ENCODE results near the gene FILIP1L.

GRCh38 chr3:100120693-100121092 lies 6.4 kb upstream of the FILIP1L start:
- TF ChIP-seq CTCF (IDR thresholded peaks at IDR 0.05): no peak
- no peak for TF ChIP-seq POLR2AphosphoS5 (IDR thresholded peaks at IDR 0.05)

Measured in breast epithelium (tissue), 3 donors.